ENCODE results near the gene XPO4.

- no peak for TF ChIP-seq CTCF (conservative IDR thresholded peaks at IDR 0.05 in 1 of 2, IDR thresholded peaks at IDR 0.05 in 1 of 2; ENCODE audit: low read depth in 1 of 2, low read length in 2 of 2)
- TF ChIP-seq EZH2 (IDR thresholded peaks at IDR 0.05; ENCODE audit: low read length, missing control alignments) = no peak
These were observed 31.7 kb downstream of the XPO4 start for GRCh38 chr13:20870829-20871228.
